HL-60 (cell line): Measurements from ENCODE around the gene HNF4A.
A peak's percentile ranks its signal among the peaks of the same experiment; 100 is the strongest.

Source experiments
- DNase-seq, 2 experiments: peaks; one replicate each; pipeline ENCODE4 v3.0.0-alpha.2; 2010 to 2020; ENCODE audit warnings: low read depth in 1 of 2, low spot score in 1 of 2
- H3K27ac ChIP-seq: fragments of 250-450 bp; sonication (Bioruptor Pico); replicated peaks from 2 replicates; pipeline ENCODE4 v1.5.1; 2020; ENCODE audit warnings: mild to moderate bottlenecking, moderate library complexity
- H3K27me3 ChIP-seq: fragments of 250-450 bp; sonication (Bioruptor Pico); 2 replicates; pipeline ENCODE4 v1.5.1; 2021; ENCODE audit warnings: mild to moderate bottlenecking, moderate library complexity; ENCODE audit not compliant: insufficient read depth, poor library complexity, severe bottlenecking
- H3K4me3 ChIP-seq: replicated peaks from 2 replicates; pipeline ENCODE4 v1.5.1; 2011; ENCODE audit warnings: mild to moderate bottlenecking, control low read depth, low read length; ENCODE audit not compliant: insufficient read depth
- GABPA ChIP-seq: IDR thresholded peaks from 2 replicates; pipeline ENCODE4 v1.6.1; 2012; ENCODE audit warnings: low read depth
- POLR2AphosphoS5 ChIP-seq: IDR thresholded peaks from 2 replicates; pipeline ENCODE4 v1.6.1; 2012; ENCODE audit warnings: low read depth
- SPI1 ChIP-seq: IDR thresholded peaks from 2 replicates; pipeline ENCODE4 v1.6.1; 2012; ENCODE audit warnings: low read depth, mild to moderate bottlenecking, borderline replicate concordance
- TF ChIP-seq, protein P1 (sequence below): IDR thresholded peaks from one replicate; pipeline ENCODE4 v1.5.1; 2011; ENCODE audit warnings: low read length, control low read depth, inconsistent platforms; ENCODE audit not compliant: insufficient read depth
- TF ChIP-seq, protein P2 (sequence below): IDR thresholded peaks from 2 replicates; pipeline ENCODE4 v1.6.1; 2012; ENCODE audit warnings: low read depth; ENCODE audit not compliant: insufficient replicate concordance

HNF4A gene

GRCh38 chr20:44394702-44395460 lies 39.4 kb downstream of the HNF4A start:
- no peak overlapping the region for H3K4me3 ChIP-seq
- TF ChIP-seq, protein P1, sequence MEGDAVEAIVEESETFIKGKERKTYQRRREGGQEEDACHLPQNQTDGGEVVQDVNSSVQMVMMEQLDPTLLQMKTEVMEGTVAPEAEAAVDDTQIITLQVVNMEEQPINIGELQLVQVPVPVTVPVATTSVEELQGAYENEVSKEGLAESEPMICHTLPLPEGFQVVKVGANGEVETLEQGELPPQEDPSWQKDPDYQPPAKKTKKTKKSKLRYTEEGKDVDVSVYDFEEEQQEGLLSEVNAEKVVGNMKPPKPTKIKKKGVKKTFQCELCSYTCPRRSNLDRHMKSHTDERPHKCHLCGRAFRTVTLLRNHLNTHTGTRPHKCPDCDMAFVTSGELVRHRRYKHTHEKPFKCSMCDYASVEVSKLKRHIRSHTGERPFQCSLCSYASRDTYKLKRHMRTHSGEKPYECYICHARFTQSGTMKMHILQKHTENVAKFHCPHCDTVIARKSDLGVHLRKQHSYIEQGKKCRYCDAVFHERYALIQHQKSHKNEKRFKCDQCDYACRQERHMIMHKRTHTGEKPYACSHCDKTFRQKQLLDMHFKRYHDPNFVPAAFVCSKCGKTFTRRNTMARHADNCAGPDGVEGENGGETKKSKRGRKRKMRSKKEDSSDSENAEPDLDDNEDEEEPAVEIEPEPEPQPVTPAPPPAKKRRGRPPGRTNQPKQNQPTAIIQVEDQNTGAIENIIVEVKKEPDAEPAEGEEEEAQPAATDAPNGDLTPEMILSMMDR = no peak
- TF ChIP-seq GABPA (no peak), SPI1 (no peak), POLR2AphosphoS5 (no peak)
- TF ChIP-seq, protein P2, sequence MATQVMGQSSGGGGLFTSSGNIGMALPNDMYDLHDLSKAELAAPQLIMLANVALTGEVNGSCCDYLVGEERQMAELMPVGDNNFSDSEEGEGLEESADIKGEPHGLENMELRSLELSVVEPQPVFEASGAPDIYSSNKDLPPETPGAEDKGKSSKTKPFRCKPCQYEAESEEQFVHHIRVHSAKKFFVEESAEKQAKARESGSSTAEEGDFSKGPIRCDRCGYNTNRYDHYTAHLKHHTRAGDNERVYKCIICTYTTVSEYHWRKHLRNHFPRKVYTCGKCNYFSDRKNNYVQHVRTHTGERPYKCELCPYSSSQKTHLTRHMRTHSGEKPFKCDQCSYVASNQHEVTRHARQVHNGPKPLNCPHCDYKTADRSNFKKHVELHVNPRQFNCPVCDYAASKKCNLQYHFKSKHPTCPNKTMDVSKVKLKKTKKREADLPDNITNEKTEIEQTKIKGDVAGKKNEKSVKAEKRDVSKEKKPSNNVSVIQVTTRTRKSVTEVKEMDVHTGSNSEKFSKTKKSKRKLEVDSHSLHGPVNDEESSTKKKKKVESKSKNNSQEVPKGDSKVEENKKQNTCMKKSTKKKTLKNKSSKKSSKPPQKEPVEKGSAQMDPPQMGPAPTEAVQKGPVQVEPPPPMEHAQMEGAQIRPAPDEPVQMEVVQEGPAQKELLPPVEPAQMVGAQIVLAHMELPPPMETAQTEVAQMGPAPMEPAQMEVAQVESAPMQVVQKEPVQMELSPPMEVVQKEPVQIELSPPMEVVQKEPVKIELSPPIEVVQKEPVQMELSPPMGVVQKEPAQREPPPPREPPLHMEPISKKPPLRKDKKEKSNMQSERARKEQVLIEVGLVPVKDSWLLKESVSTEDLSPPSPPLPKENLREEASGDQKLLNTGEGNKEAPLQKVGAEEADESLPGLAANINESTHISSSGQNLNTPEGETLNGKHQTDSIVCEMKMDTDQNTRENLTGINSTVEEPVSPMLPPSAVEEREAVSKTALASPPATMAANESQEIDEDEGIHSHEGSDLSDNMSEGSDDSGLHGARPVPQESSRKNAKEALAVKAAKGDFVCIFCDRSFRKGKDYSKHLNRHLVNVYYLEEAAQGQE = no peak
- DNase-seq = no peak
- H3K27ac ChIP-seq = no peak overlapping the region
- no peaks in the 10 kb centered on the region for H3K27me3 ChIP-seq

DNA sequence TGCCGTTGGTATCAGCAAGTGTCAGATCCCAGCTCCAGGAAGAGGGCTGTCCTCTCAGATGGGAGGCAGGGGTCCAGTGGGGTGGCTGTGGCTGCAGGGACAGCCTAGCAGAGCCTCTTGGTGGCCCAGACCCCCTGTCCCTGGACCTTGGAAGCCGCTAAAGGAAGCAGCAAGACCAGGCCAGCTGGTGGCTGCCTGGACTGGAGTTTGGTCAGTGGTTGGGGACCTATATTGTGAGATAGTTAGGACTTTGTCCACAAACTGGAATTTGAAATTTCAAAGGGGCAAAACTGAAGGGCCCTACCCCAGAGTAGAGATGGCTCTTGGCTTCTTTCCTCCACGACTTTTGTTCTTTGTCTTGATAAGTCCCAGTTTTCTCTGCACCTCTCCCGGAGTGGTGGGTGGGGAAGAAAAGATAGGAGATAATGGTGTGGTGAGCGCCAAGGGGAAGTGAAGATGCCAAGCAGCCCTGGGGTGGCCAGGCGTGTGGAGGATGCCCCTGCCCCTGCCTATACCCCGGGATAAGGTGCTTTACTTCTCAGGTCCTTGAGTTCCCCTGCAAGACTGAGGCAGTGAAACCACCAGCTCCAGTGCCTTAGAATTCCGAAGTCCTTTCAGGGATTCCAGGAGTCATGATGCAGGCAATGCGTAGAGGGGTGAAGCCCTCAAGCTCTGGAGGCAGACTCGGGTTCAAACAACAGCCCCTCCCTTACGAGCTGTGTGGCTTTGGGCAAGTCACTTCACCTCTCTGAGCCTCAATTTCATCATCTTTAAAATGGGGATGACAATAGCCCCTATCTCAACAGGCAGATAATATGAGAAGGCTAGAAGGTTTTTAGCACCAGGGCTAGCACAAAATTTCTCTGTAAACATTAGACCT lies 40.2 kb downstream of the HNF4A start:
- TF ChIP-seq SPI1 = no peak
- TF ChIP-seq, protein P2 = no peak
- TF ChIP-seq, protein P1 = no peak
- no peak for TF ChIP-seq GABPA
- no peak for TF ChIP-seq POLR2AphosphoS5
- Histone ChIP-seq H3K27me3 (no peaks in the 10 kb centered on the region), H3K4me3 (no peak overlapping the region), H3K27ac (no peak overlapping the region)
- DNase-seq = no peak

- TF ChIP-seq, protein P2 = peak; percentile 85
- TF ChIP-seq GABPA = no peak
- H3K27ac ChIP-seq = no peak overlapping the region
- H3K27me3 ChIP-seq = no peaks in the 10 kb centered on the region
- no peak overlapping the region for H3K4me3 ChIP-seq
- DNase-seq = no peak
Observed at GRCh38 chr20:44396369-44397130, 41.1 kb downstream of the HNF4A start.
